WI38 (cell line): Measurements from ENCODE around the gene RBM25.

ENCODE experiments used
- H3K4me3 ChIP-seq: 2 replicates; pipeline ENCODE4 v1.5.1; 2011; ENCODE audit warnings: low read depth, mild to moderate bottlenecking, control low read depth, low read length
- TF ChIP-seq, protein P1 (sequence below): IDR thresholded peaks from 2 replicates; pipeline ENCODE4 v1.5.1; 2012; ENCODE audit warnings: low read depth, mild to moderate bottlenecking, control low read depth, low read length

RBM25 gene

DNA sequence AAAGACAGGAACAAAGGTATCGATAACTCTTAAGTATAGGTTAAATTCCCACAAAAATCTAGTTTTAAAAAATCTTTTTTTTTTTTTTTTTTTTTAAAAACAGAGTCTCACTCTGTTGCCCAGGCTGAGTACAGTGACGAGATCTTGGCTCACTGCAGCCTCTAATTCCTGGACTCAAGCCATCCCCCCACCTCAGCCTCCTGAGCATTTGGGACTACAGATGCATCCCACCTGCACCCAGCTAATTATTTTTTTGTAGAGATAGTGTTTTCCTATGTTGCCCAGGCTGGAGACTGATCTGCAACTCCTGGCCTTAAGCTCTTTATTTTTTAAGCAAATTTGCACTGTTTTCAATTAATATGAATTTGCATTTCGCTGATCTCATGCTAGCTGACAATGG is 87.8 kb downstream of the RBM25 start:
- H3K4me3 ChIP-seq = no peak overlapping the region
- TF ChIP-seq, protein P1, sequence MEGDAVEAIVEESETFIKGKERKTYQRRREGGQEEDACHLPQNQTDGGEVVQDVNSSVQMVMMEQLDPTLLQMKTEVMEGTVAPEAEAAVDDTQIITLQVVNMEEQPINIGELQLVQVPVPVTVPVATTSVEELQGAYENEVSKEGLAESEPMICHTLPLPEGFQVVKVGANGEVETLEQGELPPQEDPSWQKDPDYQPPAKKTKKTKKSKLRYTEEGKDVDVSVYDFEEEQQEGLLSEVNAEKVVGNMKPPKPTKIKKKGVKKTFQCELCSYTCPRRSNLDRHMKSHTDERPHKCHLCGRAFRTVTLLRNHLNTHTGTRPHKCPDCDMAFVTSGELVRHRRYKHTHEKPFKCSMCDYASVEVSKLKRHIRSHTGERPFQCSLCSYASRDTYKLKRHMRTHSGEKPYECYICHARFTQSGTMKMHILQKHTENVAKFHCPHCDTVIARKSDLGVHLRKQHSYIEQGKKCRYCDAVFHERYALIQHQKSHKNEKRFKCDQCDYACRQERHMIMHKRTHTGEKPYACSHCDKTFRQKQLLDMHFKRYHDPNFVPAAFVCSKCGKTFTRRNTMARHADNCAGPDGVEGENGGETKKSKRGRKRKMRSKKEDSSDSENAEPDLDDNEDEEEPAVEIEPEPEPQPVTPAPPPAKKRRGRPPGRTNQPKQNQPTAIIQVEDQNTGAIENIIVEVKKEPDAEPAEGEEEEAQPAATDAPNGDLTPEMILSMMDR = no peak

DNA sequence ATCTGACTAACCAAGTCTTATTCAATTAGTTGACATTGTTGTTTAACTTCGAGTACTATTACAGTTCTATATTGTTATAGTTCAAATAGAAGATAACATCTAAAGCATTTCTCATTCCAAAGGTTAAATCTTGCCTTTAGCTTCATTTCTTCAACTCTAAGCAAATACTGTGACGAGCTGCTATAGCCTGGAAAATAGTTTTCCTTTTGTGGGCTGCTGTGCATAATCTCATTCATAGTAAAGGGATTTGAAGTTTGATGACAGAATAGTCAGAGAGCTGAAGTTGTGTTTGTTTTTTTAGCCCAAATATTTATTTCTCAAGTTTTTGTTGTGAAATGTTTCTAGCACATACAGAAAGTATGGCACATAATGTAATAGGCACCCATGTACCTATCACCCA is 91.4 kb downstream of the RBM25 start:
- no peak overlapping the region for H3K4me3 ChIP-seq
- TF ChIP-seq, protein P1 = no peak

DNA sequence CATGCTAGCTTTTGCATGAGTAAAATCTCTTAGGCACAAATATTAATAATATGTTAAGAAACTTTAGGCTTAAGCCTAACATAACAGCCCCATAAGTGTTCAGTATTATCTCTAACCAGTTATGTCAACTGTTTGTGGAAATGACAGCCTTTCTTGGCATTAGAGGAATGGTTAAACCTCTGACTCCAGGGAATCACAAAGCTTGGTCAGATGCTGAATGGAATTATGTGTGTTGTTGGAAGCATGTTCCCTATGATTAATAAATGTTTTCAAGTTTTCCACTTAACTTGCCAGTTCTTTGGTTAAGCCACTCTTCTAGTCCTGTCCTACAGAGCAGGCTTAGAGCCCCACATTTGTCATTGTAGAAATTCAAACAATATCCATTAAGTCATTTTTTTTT is 94.9 kb downstream of the RBM25 start:
- TF ChIP-seq, protein P1 = no peak
- H3K4me3 ChIP-seq = no peak overlapping the region

DNA sequence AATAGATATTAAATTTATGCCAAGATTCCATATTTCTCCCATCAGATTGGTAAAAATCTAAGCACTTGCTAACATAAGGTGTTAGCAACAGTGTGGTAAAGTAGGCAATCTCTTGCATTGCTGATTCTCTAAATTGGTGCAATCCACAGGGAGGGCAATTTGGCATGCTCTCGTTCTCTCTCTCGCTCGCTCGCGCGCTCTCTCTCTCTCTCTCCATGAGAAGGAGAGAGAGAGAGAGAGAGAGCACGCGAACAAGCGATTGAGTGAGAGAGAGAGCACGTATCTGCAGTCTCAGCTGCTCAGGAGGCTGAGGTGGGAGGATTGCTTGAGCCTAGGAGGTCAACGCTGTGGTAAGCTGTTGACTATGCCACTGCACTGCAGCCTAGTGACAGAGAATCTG is 103.9 kb downstream of the RBM25 start:
- H3K4me3 ChIP-seq = no peak overlapping the region
- TF ChIP-seq, protein P1 = no peak

DNA sequence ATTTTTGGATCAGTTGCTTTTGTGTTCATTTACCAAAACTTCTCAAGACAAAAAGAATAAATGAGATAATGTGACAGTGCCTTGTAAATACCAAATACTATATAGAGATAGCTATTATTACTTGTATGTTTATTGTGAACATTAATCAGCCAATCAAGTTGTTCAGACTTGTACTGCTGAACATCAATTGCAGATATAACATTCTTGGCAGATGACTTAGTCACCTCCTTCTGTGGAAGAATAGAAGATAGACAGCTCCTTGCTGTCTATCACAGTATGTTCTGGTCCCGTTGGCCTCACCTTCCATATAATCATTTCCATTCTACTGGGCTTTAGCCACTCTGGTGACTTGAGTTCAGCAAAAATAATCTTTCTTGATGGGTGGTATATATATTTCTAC is 108.1 kb downstream of the RBM25 start:
- TF ChIP-seq, protein P1 = no peak

DNA sequence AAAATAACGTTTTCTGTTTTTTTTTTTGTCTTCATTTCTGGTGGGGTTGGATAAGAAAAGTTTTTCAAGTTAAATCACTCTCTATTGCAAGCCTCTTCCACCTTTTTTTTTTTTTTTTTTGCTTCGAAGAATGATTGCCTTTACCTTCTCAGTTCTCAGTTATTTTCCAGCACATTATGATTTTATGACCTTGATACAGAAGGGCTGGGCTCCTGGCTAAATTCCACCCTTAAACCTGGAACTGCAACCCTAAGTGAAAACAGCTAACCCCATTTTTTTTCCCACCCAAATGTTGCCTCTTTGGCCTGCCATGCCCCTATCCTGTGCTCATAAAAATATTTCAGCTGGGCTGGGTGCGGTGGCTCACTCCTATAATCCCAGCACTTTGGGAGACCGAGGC is 109.4 kb downstream of the RBM25 start:
- TF ChIP-seq, protein P1 = no peak
- no peak overlapping the region for H3K4me3 ChIP-seq

More for the DNA sequence above, 108.1 kb downstream of the RBM25 start:
- no peak overlapping the region for H3K4me3 ChIP-seq

DNA sequence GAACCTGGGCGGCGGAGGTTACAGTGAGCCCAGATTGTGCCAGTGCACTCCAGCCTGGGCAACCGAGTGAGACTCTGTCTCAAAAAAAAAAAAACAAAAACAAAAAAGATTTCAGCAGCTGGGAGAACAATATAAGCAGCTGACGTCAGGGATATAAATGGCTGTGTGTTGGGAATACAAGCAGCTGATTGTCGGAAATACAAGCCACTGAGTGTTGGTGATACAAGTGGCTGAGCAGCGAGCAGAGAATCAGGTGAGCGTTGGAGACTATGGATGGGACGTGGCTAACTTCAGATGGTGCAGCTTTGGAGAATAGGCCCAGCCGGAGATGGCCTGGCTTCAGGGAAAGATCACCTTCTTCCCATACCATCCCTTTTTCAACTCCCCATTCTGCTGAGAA is 109.9 kb downstream of the RBM25 start:
- no peak overlapping the region for H3K4me3 ChIP-seq

More for the DNA sequence above, 109.9 kb downstream of the RBM25 start:
- TF ChIP-seq, protein P1 = no peak
